ENCODE results near the gene TMIGD3. TPM values are rescaled to one million over a fixed set of nuclear protein-coding genes. Genes with fewer than 3 reads are reported as not detected.

The TMIGD3 gene
- total RNA-seq, 1 experiment from 2014 or later = not detected

- H3K4me1 ChIP-seq (ENCODE audit: control insufficient read depth, insufficient read depth, low read length) = peaks cover 22% of the 10 kb centered on the region
- H3K27me3 ChIP-seq (ENCODE audit: control insufficient read depth, insufficient read depth, low read length) = no peaks in the 10 kb centered on the region
- in situ Hi-C loops (cut with HindIII; ENCODE audit: low pct_unique_long_range_greater_than_20kb, low sequenced_read_pairs) (no loop called here), intact Hi-C loops (cut with micrococcal nuclease; ENCODE audit: unreplicated experiment) (no loop called here)
- POLR2A ChIA-PET = no interaction called here
- DNase-seq (ENCODE audit: low read depth, low spot score) = no peak
- TF ChIP-seq SIN3A (IDR thresholded peaks at IDR 0.05; ENCODE audit: borderline replicate concordance, insufficient read depth, low read depth, low read length) (no peak), CTCF (IDR thresholded peaks at IDR 0.05) (no peak), TCF7L2 (IDR thresholded peaks at IDR 0.05; ENCODE audit: low read depth, low read length) (no peak), REST (IDR thresholded peaks at IDR 0.05; ENCODE audit: insufficient read depth in 1 of 2, low read depth in 2 of 2, low read length in 1 of 2) (no peak), POLR2AphosphoS5 (IDR thresholded peaks at IDR 0.05; ENCODE audit: low read depth, low read length) (no peak)
- peaks cover 26% of the 10 kb centered on the region for H3K36me3 ChIP-seq (ENCODE audit: control insufficient read depth, insufficient read depth, low read length)
- no TSS peak for BruUV-seq (replicated peaks)
- no peaks in the 10 kb centered on the region for H3K9me3 ChIP-seq (ENCODE audit: control insufficient read depth, insufficient read depth, low read depth, low read length)
- peak overlapping the region; percentile 94 for H3K27ac ChIP-seq (ENCODE audit: low read length)
- CTCF ChIA-PET = interaction anchor here (0.6 kb wide), 1 partner anchor 34 kb away, joined by 3 read pairs; no protein-coding TSS in a partner anchor
- H3K4me3 ChIP-seq (ENCODE audit: low read depth in 2 of 2, low read length in 2 of 2) = peak overlapping the region; percentile 94 to 97
- ATAC-seq = no peak
These were observed 53.2 kb downstream of the TMIGD3 start for GRCh38 chr1:111450185-111450584.

GRCh38 chr1:111449703-111450017 lies 53.8 kb downstream of the TMIGD3 start:
- no peak for TF ChIP-seq CTCF (IDR thresholded peaks at IDR 0.05)
- TF ChIP-seq SIN3A (IDR thresholded peaks at IDR 0.05; ENCODE audit: borderline replicate concordance, insufficient read depth, low read depth, low read length) = no peak
- TF ChIP-seq REST (IDR thresholded peaks at IDR 0.05; ENCODE audit: insufficient read depth in 1 of 2, low read depth in 2 of 2, low read length in 1 of 2) = no peak
- no peak for TF ChIP-seq POLR2AphosphoS5 (IDR thresholded peaks at IDR 0.05; ENCODE audit: low read depth, low read length)
- TF ChIP-seq TCF7L2 (IDR thresholded peaks at IDR 0.05; ENCODE audit: low read depth, low read length) = no peak
- ChIA-PET CTCF (no interaction called here), POLR2A (no interaction called here)
- H3K4me1 ChIP-seq (ENCODE audit: control insufficient read depth, insufficient read depth, low read length) = peaks cover 22% of the 10 kb centered on the region
- H3K9me3 ChIP-seq (ENCODE audit: control insufficient read depth, insufficient read depth, low read depth, low read length) = no peaks in the 10 kb centered on the region
- DNase-seq (ENCODE audit: low read depth, low spot score) = no peak
- H3K27me3 ChIP-seq (ENCODE audit: control insufficient read depth, insufficient read depth, low read length) = no peaks in the 10 kb centered on the region
- peak overlapping the region; percentile 94 for H3K27ac ChIP-seq (ENCODE audit: low read length)
- BruUV-seq (replicated peaks) = no TSS peak
- peaks cover 31% of the 10 kb centered on the region for H3K36me3 ChIP-seq (ENCODE audit: control insufficient read depth, insufficient read depth, low read length)
- in situ Hi-C loops (cut with HindIII; ENCODE audit: low pct_unique_long_range_greater_than_20kb, low sequenced_read_pairs) = no loop called here
- intact Hi-C loops (cut with micrococcal nuclease; ENCODE audit: unreplicated experiment) = no loop called here
- ATAC-seq = no peak
- H3K4me3 ChIP-seq (ENCODE audit: low read depth in 2 of 2, low read length in 2 of 2) = peak overlapping the region; percentile 94 to 97
